Parathyroid adenoma (tissue), 2 donors: ENCODE results near the gene TLR5.

Experiments
- H2AFZ ChIP-seq: fragments of 300-600 bp; sonication (generic); one replicate; pipeline ENCODE4 v1.7.0; 2017; ENCODE audit warnings: antibody characterized with exemption, mild to moderate bottlenecking
- H3K27ac ChIP-seq: fragments of 300-600 bp; sonication (generic); one replicate; pipeline ENCODE4 v1.7.0; 2017
- H3K27me3 ChIP-seq: fragments of 300-600 bp; sonication (generic); one replicate; pipeline ENCODE4 v1.7.0; 2017; ENCODE audit warnings: low read length; ENCODE audit not compliant: control insufficient read depth, insufficient read depth
- H3K36me3 ChIP-seq: fragments of 300-600 bp; sonication (generic); one replicate; pipeline ENCODE4 v1.7.0; 2017; ENCODE audit warnings: low read length; ENCODE audit not compliant: control insufficient read depth, insufficient read depth
- H3K4me1 ChIP-seq: fragments of 300-600 bp; sonication (generic); one replicate; pipeline ENCODE4 v1.7.0; 2017; ENCODE audit warnings: control low read depth
- H3K4me2 ChIP-seq: fragments of 300-600 bp; sonication (generic); one replicate; pipeline ENCODE4 v1.7.0; 2017; ENCODE audit warnings: low read length
- H3K4me3 ChIP-seq: fragments of 300-600 bp; sonication (generic); one replicate; pipeline ENCODE4 v1.7.0; 2017; ENCODE audit warnings: low read depth, low read length
- H3K79me2 ChIP-seq: fragments of 300-600 bp; sonication (generic); one replicate; pipeline ENCODE4 v1.7.0; 2017; ENCODE audit warnings: control low read depth
- H3K9ac ChIP-seq: fragments of 300-600 bp; sonication (generic); one replicate; pipeline ENCODE4 v1.7.0; 2017; ENCODE audit warnings: mild to moderate bottlenecking
- H3K9me3 ChIP-seq: fragments of 300-600 bp; sonication (generic); one replicate; pipeline ENCODE4 v1.7.0; 2017; ENCODE audit warnings: low read length; ENCODE audit not compliant: control insufficient read depth
- TF ChIP-seq, protein P1 (sequence below): fragments of 300-600 bp; sonication (generic); IDR thresholded peaks from one replicate; pipeline ENCODE4 v1.7.0; 2017; ENCODE audit warnings: antibody characterized with exemption, mild to moderate bottlenecking
- donor health status: primary hyperparathyroidism.

The TLR5 gene

DNA sequence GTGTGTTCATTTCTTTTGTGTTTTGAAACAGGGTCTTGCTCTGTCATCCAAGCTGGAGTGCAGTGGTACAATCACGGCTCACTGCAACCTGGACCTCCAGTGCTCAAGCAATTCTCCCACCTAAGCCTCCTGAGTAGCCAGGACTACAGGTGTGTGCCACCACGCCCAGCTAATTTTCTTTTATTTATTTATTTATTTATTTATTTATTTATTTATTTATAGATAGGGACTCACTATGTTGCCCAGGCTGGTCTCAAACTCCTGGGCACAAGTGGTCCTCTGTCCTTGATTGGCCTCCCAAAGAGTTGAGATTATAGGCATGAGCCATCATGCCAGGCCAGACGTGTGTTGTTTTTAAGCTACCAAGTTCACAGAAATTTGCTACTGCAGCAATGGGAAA is 43.8 kb upstream of the TLR5 start:
- no peaks in the 10 kb centered on the region for H3K27me3 ChIP-seq

DNA sequence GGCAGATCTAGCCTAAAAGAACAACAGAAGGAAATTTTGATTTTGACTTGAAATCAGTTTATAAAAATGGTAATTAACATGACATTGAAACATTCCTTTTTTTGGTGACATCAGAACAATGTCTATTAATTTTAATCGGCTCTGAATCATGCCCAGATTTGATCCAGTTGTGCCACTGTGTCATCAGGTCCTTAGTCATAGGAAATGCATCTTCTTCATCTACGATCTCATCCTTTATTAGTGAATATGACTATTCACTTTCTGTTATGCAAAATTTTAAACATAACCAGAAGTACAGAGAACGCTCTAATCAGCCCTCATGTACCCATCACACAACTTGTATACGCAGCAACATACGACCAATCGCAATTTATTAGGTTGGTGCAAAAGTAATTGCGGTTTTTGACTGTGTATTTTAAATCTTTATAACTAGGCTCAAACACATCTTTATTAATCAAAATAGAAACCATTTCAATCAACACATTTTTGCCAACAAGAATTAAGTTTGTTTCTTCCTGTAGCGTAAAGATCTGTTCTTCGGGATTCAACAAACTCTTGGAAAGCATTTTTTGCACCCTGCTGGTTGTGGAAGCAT is 40.3 kb upstream of the TLR5 start:
- Histone ChIP-seq H3K4me3 (no peak overlapping the region), H3K79me2 (no peaks in the 10 kb centered on the region), H3K9me3 (no peaks in the 10 kb centered on the region), H3K9ac (no peak overlapping the region), H3K27me3 (no peaks in the 10 kb centered on the region), H2AFZ (no peak overlapping the region), H3K4me1 (no peaks in the 10 kb centered on the region), H3K36me3 (no peaks in the 10 kb centered on the region), H3K27ac (no peak overlapping the region), H3K4me2 (no peak overlapping the region)
- TF ChIP-seq, protein P1, sequence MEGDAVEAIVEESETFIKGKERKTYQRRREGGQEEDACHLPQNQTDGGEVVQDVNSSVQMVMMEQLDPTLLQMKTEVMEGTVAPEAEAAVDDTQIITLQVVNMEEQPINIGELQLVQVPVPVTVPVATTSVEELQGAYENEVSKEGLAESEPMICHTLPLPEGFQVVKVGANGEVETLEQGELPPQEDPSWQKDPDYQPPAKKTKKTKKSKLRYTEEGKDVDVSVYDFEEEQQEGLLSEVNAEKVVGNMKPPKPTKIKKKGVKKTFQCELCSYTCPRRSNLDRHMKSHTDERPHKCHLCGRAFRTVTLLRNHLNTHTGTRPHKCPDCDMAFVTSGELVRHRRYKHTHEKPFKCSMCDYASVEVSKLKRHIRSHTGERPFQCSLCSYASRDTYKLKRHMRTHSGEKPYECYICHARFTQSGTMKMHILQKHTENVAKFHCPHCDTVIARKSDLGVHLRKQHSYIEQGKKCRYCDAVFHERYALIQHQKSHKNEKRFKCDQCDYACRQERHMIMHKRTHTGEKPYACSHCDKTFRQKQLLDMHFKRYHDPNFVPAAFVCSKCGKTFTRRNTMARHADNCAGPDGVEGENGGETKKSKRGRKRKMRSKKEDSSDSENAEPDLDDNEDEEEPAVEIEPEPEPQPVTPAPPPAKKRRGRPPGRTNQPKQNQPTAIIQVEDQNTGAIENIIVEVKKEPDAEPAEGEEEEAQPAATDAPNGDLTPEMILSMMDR, result no peak

More for the DNA sequence above, 43.8 kb upstream of the TLR5 start:
- Histone ChIP-seq H3K4me1 (no peaks in the 10 kb centered on the region), H3K27ac (no peak overlapping the region), H3K4me2 (no peak overlapping the region), H3K9ac (no peak overlapping the region), H3K4me3 (no peak overlapping the region), H3K36me3 (no peaks in the 10 kb centered on the region), H2AFZ (no peak overlapping the region), H3K79me2 (no peaks in the 10 kb centered on the region), H3K9me3 (no peaks in the 10 kb centered on the region)
- TF ChIP-seq, protein P1, result no peak

DNA sequence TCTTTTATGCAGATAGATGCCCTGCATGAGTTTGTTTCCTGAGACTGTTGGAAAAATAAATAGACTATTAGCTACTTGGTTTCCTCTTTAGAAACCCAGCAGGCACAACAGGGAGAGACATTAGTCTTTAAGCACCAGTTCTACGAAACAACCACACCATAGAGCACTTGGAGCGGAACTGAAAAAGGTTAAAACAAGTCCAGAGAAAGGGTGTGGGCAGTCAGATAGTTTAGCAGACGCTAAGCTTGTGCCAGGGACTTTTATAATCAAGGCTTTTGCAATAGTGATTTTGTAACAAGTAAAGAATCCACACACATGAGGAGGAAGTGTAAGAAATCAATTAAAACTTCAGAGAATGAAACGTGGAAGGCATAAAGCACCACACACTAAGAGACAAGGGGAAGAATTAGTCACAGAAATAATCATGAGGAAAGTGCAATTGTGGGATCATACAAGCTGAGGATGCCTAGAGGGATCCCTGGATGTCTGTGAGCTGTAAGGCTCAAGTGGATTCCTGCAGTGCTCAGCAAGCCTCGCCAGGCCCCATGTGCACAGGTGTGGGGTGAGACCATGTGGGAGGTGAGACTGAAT is 37.8 kb upstream of the TLR5 start:
- Histone ChIP-seq H2AFZ (no peak overlapping the region), H3K27me3 (no peaks in the 10 kb centered on the region), H3K9ac (no peak overlapping the region), H3K27ac (no peak overlapping the region), H3K79me2 (no peaks in the 10 kb centered on the region), H3K4me2 (no peak overlapping the region), H3K36me3 (no peaks in the 10 kb centered on the region), H3K4me3 (no peak overlapping the region), H3K4me1 (no peaks in the 10 kb centered on the region), H3K9me3 (no peaks in the 10 kb centered on the region)
- TF ChIP-seq, protein P1, result no peak

DNA sequence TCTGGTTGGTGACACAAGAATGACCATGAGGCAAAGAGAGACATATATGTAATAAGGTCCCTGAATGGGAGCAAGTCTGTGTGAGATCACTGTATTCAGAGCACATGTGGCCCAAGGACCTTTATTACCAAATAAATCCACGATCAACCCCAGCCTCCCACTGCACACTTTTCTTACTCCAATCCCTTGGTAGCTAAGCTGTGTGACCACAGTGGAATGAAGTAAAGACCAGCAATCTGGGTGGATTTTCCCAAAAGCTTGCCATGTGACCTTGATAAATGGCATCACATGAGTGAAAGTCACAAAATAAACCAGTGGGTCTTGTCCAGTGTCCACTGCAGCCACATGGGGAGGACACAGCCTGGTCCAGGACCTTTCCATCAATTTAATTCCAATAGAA is 36.7 kb upstream of the TLR5 start:
- Histone ChIP-seq H2AFZ (no peak overlapping the region), H3K9ac (no peak overlapping the region), H3K36me3 (no peaks in the 10 kb centered on the region), H3K79me2 (no peaks in the 10 kb centered on the region), H3K27me3 (no peaks in the 10 kb centered on the region), H3K4me1 (no peaks in the 10 kb centered on the region), H3K4me3 (no peak overlapping the region), H3K9me3 (no peaks in the 10 kb centered on the region), H3K27ac (no peak overlapping the region), H3K4me2 (no peak overlapping the region)
- TF ChIP-seq, protein P1, result no peak

DNA sequence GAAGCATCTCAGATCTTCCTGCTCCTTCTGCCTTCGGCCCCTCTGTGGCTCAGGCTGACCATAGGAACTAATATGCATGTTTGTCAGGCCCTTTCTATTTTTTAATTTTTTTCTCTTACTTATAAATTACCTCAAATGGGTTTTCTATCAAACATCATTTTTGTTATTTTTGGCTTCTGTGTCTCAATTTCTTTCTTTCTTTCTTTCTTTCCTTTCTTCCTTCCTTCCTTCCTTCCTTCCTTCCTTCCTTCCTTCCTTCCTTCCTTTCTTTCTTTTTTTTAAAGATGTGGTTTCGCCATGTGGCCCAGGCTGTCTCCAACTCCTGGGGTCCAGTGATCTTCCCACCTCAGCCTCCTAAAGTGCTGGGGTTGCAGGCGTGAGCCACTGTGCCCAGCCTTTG is 36.2 kb upstream of the TLR5 start:
- Histone ChIP-seq H3K4me2 (no peak overlapping the region), H2AFZ (no peak overlapping the region), H3K27ac (no peak overlapping the region), H3K4me3 (no peak overlapping the region), H3K79me2 (no peaks in the 10 kb centered on the region), H3K9ac (no peak overlapping the region), H3K27me3 (no peaks in the 10 kb centered on the region), H3K36me3 (no peaks in the 10 kb centered on the region), H3K9me3 (no peaks in the 10 kb centered on the region), H3K4me1 (no peaks in the 10 kb centered on the region)
- TF ChIP-seq, protein P1, result no peak
